Muscle of back (tissue), 10 donors: ENCODE measurements around the gene KHK. TPM values are rescaled to one million over a fixed set of nuclear protein-coding genes. Genes with fewer than 3 reads are reported as not detected.

Source experiments
- polyA plus RNA-seq, 10 donors: library from polyadenylated mRNA; unstranded; fragments of 120-200 nt; gene quantifications; one replicate each; pipeline ENCODE4 v1.2.1, GENCODE V29; 2013; ENCODE audit not compliant: insufficient read length in 10 of 10

KHK gene
- polyA plus RNA-seq, 10 donors: 1.00 to 3.0 (median 2.5) TPM

Other genes starting within 250 kb of the KHK start
- gene DPYSL5, start 238.6 kb upstream of the KHK start, polyA plus RNA-seq: 10 to 100 TPM; 11.1 to 32.7 (median 22.1) TPM
- 10 to 100 TPM; 17.1 to 41.5 (median 25.0) TPM for gene MAPRE3, start 116.1 kb upstream of the KHK start, polyA plus RNA-seq
- 10 to 100 TPM; 60.1 to 89.9 (median 68.5) TPM for gene TMEM214, start 53.8 kb upstream of the KHK start, polyA plus RNA-seq
- gene AGBL5, start 35.1 kb upstream of the KHK start, polyA plus RNA-seq: 10 to 100 TPM; 17.6 to 22.1 (median 19.1) TPM
- 100 to 1,000 TPM; 208 to 290 (median 237) TPM for gene OST4, start 15.1 kb upstream of the KHK start, polyA plus RNA-seq
- 100 to 1,000 TPM in 2 of 10 donors, 10 to 100 TPM in 8; 45.1 to 143 (median 65.3) TPM for gene EMILIN1, start 8.2 kb upstream of the KHK start, polyA plus RNA-seq
- 1 to 10 TPM; 1.3 to 5.6 (median 3.2) TPM for gene CGREF1, start 32.4 kb downstream of the KHK start, polyA plus RNA-seq
- under 1 TPM; 0.17 to 0.84 (median 0.28) TPM for gene ABHD1, start 37.0 kb downstream of the KHK start, polyA plus RNA-seq
- 10 to 100 TPM; 29.9 to 40.5 (median 35.4) TPM for gene PREB, start 47.9 kb downstream of the KHK start, polyA plus RNA-seq
- gene PRR30, start 52.6 kb downstream of the KHK start, polyA plus RNA-seq: not detected
- under 1 TPM; 0.19 to 0.86 (median 0.36) TPM for gene TCF23, start 62.2 kb downstream of the KHK start, polyA plus RNA-seq
- gene ATRAID, start 125.3 kb downstream of the KHK start, polyA plus RNA-seq: 100 to 1,000 TPM in 3 of 10 donors, 10 to 100 TPM in 7; 89.7 to 104 (median 97.5) TPM
- 10 to 100 TPM; 13.4 to 25.8 (median 18.6) TPM for gene SLC5A6, start 125.5 kb downstream of the KHK start, polyA plus RNA-seq
- 10 to 100 TPM; 17.6 to 39.5 (median 28.7) TPM for gene CAD, start 130.6 kb downstream of the KHK start, polyA plus RNA-seq
- 1 to 10 TPM in 1 of 10 donors, under 1 TPM in 9; 0.24 to 1.2 (median 0.46) TPM for gene SLC30A3, start 176.3 kb downstream of the KHK start, polyA plus RNA-seq
- gene DNAJC5G, start 188.7 kb downstream of the KHK start, polyA plus RNA-seq: under 1 TPM in 3 of 10 donors, not detected in 7; 0.12 to 0.39 (median 0.26) TPM
- 100 to 1,000 TPM in 1 of 10 donors, 10 to 100 TPM in 9; 32.9 to 106 (median 73.2) TPM for gene TRIM54, start 195.7 kb downstream of the KHK start, polyA plus RNA-seq
- 1 to 10 TPM in 7 of 10 donors, under 1 TPM in 3; 0.44 to 2.1 (median 1.2) TPM for gene UCN, start 221.7 kb downstream of the KHK start, polyA plus RNA-seq
- gene MPV17, start 236.3 kb downstream of the KHK start, polyA plus RNA-seq: 10 to 100 TPM; 39.0 to 68.5 (median 47.1) TPM